HepG2 (cell line): ENCODE results near the gene PPP1R1B. TPM values are rescaled to one million over a fixed set of nuclear protein-coding genes. Genes with fewer than 3 reads are reported as not detected.

Experiments used
- ARNT2 ChIP-seq: sonication (generic); formaldehyde crosslinking; IDR thresholded peaks from 2 replicates; pipeline ENCODE4 v1.8.0; 2022; ENCODE audit warnings: mild to moderate bottlenecking, low read depth, missing genetic modification reagents, moderate library complexity
- FOSL2 ChIP-seq: sonication (generic); formaldehyde crosslinking; IDR thresholded peaks from 2 replicates; pipeline ENCODE4 v1.4.0; 2020; ENCODE audit warnings: missing genetic modification reagents
- FOXA1 ChIP-seq, 2 experiments: fragments of 450-650 bp in 1 of 2; sonication (generic) in 1 of 2; formaldehyde crosslinking in 1 of 2; IDR thresholded peaks; 2 replicates each; pipeline versions ENCODE4 v1.4.0 to v1.6.1; 2016 to 2020; ENCODE audit warnings: missing genetic modification reagents in 1 of 2
- GATAD1 ChIP-seq: IDR thresholded peaks from 2 replicates; pipeline ENCODE4 v1.6.1; 2016; ENCODE audit warnings: missing genetic modification reagents, missing compliant biosample characterization
- HNF1A ChIP-seq, 2 experiments: sonication (generic) in 1 of 2; formaldehyde crosslinking in 1 of 2; IDR thresholded peaks; 2 replicates each; pipeline versions ENCODE4 v1.4.0 to v1.6.1; 2016 to 2020; ENCODE audit warnings: borderline replicate concordance in 1 of 2, low read depth in 1 of 2, mild to moderate bottlenecking in 1 of 2, missing genetic modification reagents in 1 of 2
- NPAS2 ChIP-seq: sonication (generic); formaldehyde crosslinking; IDR thresholded peaks from 2 replicates; pipeline ENCODE4 v1.8.0; 2022; ENCODE audit warnings: mild to moderate bottlenecking, missing genetic modification reagents, borderline replicate concordance
- ZBTB26 ChIP-seq: IDR thresholded peaks from 2 replicates; pipeline ENCODE4 v1.6.1; 2016; ENCODE audit warnings: missing compliant biosample characterization, missing genetic modification reagents, borderline replicate concordance
- ZBTB7A ChIP-seq: sonication (generic); formaldehyde crosslinking; IDR thresholded peaks from 2 replicates; pipeline ENCODE4 v1.8.0; 2022; ENCODE audit warnings: mild to moderate bottlenecking, missing genetic modification reagents
- ZNF572 ChIP-seq: sonication (generic); formaldehyde crosslinking; IDR thresholded peaks from 2 replicates; pipeline ENCODE4 v1.5.1; 2020; ENCODE audit warnings: mild to moderate bottlenecking, missing genetic modification reagents
- ZNF574 ChIP-seq: sonication (generic); formaldehyde crosslinking; IDR thresholded peaks from 2 replicates; pipeline ENCODE4 v1.4.0; 2020; ENCODE audit warnings: missing genetic modification reagents
- polyA plus RNA-seq, 8 experiments: library from polyadenylated mRNA; depleted of rRNA in 3 of 8; stranded (reverse) in 7 of 8; unstranded in 1 of 8; fragments of >200 nt; fragmentation: Illumina TruSeq in 4 of 8; extraction: Trizol in 4 of 8; gene quantifications; 2 replicates each; pipeline versions ENCODE4 v1.2.1 to v1.2.3, GENCODE V29; 2011 to 2016; ENCODE audit warnings: low read depth in 4 of 8, missing spikeins in 1 of 8, mixed read lengths in 1 of 8; ENCODE audit not compliant: insufficient read depth in 1 of 8
- total RNA-seq, 5 experiments: library from RNA; depleted of rRNA; stranded (reverse); fragments of >200 nt; fragmentation: Illumina TruSeq; extraction: Trizol; gene quantifications; 2 replicates each; pipeline ENCODE4 v1.2.3, GENCODE V29; 2016; ENCODE audit warnings: low read depth in 1 of 5
- TF ChIP-seq, protein P1 (sequence below): sonication (generic); formaldehyde crosslinking; IDR thresholded peaks from 2 replicates; pipeline ENCODE4 v1.4.0; 2020; ENCODE audit warnings: missing genetic modification reagents
- TF ChIP-seq, protein P2 (sequence below): sonication (generic); formaldehyde crosslinking; IDR thresholded peaks from 2 replicates; pipeline ENCODE4 v1.5.1; 2020; ENCODE audit warnings: mild to moderate bottlenecking, moderate library complexity, missing genetic modification reagents

PPP1R1B gene
- total and polyA plus RNA-seq, 2 of the 13 experiments (the other 11 are each of a cell fraction or from before 2014, with no cell fraction given) = 0.08 TPM; not detected in 1

- no peak for TF ChIP-seq HNF1A (IDR thresholded peaks at IDR 0.05; ENCODE audit: low read depth)
- no peak for TF ChIP-seq HNF1A (CRISPR knock-in tag; IDR thresholded peaks at IDR 0.05; ENCODE audit: borderline replicate concordance)
- TF ChIP-seq, protein P1, sequence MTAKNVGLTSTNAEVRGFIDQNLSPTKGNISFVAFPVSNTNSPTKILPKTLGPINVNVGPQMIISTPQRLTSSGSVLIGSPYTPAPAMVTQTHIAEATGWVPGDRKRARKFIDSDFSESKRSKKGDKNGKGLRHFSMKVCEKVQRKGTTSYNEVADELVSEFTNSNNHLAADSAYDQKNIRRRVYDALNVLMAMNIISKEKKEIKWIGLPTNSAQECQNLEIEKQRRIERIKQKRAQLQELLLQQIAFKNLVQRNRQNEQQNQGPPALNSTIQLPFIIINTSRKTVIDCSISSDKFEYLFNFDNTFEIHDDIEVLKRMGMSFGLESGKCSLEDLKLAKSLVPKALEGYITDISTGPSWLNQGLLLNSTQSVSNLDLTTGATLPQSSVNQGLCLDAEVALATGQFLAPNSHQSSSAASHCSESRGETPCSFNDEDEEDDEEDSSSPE (CRISPR knock-in tag) = no peak
- no peak for TF ChIP-seq GATAD1 (CRISPR knock-in tag)
- TF ChIP-seq ZBTB26 (CRISPR knock-in tag) = no peak
- TF ChIP-seq, protein P2, sequence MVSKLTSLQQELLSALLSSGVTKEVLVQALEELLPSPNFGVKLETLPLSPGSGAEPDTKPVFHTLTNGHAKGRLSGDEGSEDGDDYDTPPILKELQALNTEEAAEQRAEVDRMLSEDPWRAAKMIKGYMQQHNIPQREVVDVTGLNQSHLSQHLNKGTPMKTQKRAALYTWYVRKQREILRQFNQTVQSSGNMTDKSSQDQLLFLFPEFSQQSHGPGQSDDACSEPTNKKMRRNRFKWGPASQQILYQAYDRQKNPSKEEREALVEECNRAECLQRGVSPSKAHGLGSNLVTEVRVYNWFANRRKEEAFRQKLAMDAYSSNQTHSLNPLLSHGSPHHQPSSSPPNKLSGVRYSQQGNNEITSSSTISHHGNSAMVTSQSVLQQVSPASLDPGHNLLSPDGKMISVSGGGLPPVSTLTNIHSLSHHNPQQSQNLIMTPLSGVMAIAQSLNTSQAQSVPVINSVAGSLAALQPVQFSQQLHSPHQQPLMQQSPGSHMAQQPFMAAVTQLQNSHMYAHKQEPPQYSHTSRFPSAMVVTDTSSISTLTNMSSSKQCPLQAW (CRISPR knock-in tag) = no peak
- no peak for TF ChIP-seq FOSL2 (CRISPR knock-in tag)
- no peak for TF ChIP-seq NPAS2 (CRISPR knock-in tag)
- peak; percentile 24; the same call in 1 of the 2 replicates for TF ChIP-seq ZNF572 (CRISPR knock-in tag)
- no peak for TF ChIP-seq ZNF574 (CRISPR knock-in tag)
- TF ChIP-seq FOXA1 (IDR thresholded peaks at IDR 0.05) = no peak
- no peak for TF ChIP-seq FOXA1 (CRISPR knock-in tag; IDR thresholded peaks at IDR 0.05)
- TF ChIP-seq ZBTB7A = no peak
- 0 out of 2 replicates have a peak, but pooled peaks have one; percentile 7 for TF ChIP-seq ARNT2
These were observed 46.0 kb downstream of the PPP1R1B start (continued) for GRCh38 chr17:39672522-39673334.
